Measurements from ENCODE around the gene MZF1. TPM values are rescaled to one million over a fixed set of nuclear protein-coding genes. Genes with fewer than 3 reads are reported as not detected.

MZF1 gene
- total RNA-seq, 1 experiment from 2014 or later: 23.8 TPM

DNA sequence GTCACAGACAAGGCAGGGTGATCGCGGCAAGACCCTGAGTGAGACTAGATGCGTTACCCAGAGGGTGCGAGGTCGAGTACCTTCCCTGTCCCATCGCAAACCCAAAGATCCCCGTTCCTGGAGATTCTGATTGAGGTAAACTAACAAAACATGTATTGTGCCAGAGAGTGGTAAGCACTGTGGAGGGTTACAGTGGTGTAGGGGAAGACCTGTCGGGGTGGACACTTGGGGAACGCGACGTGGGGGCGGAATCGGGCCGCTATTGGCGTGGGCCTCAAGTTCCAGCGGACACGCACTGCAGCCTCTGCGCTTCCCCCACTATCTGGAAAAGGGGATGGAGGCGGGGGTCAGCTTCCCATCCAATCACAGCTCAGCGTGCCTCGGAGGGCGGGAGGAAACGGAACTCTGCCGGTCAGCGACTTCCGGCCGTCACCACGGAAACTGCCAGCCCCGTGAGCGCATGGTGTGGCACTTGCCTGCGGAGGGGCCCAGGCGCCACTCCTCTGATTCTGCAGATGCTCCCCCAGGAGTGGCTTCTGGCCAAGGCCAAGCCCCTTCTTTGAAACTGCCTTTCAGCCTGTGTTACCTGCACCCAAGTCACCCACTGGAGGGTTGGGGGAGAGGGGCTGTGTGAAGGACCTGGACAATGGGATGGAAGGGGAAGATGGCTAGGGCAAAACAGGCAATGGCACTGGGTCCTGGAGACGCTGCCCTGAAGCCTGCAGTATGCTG, 13.7 kb downstream of the MZF1 start:
- Histone ChIP-seq H3K36me3 (peaks cover 31% of the 10 kb centered on the region), H3K4me3 (peak overlapping the region; percentile 86), H3K9me3 (no peaks in the 10 kb centered on the region), H3K27me3 (no peaks in the 10 kb centered on the region)
- peak; percentile 98 for DNase-seq

DNA sequence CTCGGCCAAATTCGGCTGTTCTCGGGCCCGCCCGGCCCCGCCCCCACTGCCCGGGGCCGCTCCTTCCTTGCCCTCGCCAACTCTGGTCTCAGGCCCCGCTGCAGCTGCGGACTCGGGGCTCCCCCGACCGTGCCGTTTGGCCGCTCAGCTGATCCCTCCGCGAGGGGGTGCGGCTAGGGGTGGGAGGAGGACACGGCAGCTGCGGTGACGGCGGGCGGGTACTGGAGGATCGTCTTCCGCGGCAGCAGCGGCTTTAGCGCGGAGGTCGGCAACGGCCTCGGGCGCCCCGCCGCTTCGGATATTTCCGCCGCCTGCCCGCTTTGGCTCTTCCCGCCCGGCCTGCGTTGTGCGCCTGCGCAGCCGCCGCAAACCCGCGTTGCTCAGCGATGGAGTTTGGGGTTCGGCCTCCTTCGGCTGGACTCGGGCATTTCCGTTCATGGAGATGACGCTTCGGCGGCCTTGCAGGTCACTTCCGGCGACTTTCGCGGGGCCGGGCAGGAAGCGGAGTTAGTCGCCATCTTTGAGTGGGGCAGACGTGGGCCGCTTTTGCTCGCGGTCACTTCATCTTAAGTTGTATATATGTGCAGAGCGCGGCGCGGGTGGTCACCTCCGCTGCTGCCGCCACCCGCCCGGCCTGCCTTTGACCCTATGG, 14.4 kb downstream of the MZF1 start:
- peaks cover 36% of the 10 kb centered on the region for H3K36me3 ChIP-seq
- H3K4me3 ChIP-seq: peak overlapping the region; percentile 86
- H3K9me3 ChIP-seq: no peaks in the 10 kb centered on the region
- H3K27me3 ChIP-seq: no peaks in the 10 kb centered on the region
- DNase-seq: peak; percentile 99

DNA sequence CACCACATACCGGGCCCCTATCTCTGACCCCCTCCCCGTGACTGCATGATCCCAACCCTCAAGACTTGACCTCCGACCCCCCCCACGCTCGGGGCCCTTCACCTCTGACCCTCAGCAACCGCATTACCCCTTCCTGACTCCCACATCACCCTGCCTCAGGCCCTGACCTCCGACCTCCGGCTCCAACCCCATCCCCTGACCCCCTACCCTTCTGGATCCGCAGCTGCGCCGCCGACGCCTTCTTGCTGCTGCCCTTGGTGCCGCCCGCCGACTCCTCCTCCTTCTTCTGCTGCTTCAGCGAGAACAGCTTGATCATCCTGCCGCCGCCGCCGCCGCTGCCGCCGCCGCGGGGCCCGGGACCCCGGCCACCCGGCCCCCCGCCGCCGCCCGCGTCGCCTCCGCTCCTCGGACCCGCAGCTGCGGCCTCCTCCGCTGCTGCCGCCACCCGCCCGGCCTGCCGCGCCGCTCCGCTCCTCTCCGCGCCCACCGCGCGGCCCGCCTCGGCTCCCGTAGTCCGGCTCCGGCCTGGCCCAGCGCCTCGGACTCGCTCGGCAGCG, 15.0 kb downstream of the MZF1 start, which contains the start of gene UBE2M:
UBE2M (minus strand) TSS at position 546 of the 557 bp plus-strand sequence; CDS start at position 316, 230 bp downstream.
- Histone ChIP-seq H3K27me3 (no peaks in the 10 kb centered on the region), H3K36me3 (peaks cover 42% of the 10 kb centered on the region), H3K4me3 (peak within 1 kb of the TSS; percentile 89), H3K9me3 (no peaks in the 10 kb centered on the region)
- no peak for DNase-seq

DNA sequence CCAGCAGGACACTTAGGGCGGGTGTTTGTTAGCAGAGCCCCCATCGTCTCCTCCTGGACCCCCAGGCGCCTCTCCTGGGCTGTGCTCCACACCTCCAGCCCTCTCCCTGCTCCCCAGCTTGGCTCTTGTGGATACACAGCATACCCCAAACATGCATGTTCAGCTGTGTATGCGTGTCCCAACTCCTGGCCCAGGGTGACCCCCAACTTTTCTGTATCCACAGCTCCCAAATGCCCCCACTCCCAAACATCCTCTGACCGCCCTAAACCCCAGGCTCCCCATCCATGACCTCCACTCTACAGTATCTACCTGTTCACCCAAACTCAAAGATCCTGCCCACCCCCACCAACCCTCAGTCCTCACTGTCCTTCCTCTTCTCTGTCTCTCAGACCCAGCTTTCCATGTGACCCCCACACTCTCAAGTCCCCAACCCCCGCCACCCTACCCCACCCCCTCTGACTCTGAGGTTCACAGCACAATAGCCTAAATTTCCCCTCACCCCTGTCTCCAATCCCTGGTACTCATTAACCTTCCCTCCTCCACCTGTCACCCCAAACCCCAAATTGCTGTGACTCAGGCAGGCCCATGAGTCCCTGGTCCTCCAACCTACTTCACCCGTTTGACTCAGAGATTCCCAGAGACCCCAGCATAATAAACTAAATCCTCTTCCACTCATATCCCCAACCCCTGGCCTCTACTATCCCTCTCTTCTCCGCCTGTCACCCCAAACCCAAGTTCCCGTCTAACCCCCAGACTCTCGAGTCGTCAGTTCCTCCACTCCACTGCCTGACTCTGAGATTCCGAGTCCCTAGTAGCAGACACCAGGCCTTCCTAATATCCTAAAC, 15.7 kb downstream of the MZF1 start:
- no peaks in the 10 kb centered on the region for H3K27me3 ChIP-seq
- no peak for DNase-seq
- H3K36me3 ChIP-seq: peaks cover 49% of the 10 kb centered on the region
- no peaks in the 10 kb centered on the region for H3K9me3 ChIP-seq
- peak overlapping the region; percentile 89 for H3K4me3 ChIP-seq

DNA sequence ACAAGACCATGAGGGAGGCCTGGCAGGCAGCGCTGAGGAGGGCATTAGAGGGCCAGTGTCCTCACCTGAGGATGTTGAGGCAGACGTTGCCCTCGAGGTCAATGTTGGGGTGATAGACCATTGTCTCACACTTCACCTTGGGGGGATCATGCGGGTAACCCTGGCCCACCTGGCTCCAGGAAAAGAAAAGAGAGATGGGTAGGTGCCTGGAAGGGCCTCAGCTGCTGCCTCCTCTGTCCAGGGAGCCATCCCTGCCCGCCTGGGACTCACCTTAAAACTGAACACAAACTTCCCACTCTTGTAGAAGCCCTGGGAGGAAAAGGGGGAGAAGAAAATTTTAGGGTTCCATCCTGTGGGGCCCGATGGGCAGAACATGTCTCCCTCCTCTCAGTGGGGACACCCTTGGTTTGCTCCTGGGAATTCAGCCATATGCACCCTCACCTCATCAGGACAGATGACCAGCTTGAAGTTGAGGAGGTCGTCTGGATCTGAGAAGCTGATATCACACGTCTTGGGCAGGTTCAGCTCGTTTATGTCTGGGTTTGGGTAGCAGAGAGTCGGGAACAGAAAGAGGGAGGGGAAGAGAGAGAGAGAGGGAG, 16.4 kb downstream of the MZF1 start:
- H3K36me3 ChIP-seq: peaks cover 56% of the 10 kb centered on the region
- no peaks in the 10 kb centered on the region for H3K9me3 ChIP-seq
- no peak for DNase-seq
- peak overlapping the region; percentile 89 for H3K4me3 ChIP-seq
- H3K27me3 ChIP-seq: no peaks in the 10 kb centered on the region

DNA sequence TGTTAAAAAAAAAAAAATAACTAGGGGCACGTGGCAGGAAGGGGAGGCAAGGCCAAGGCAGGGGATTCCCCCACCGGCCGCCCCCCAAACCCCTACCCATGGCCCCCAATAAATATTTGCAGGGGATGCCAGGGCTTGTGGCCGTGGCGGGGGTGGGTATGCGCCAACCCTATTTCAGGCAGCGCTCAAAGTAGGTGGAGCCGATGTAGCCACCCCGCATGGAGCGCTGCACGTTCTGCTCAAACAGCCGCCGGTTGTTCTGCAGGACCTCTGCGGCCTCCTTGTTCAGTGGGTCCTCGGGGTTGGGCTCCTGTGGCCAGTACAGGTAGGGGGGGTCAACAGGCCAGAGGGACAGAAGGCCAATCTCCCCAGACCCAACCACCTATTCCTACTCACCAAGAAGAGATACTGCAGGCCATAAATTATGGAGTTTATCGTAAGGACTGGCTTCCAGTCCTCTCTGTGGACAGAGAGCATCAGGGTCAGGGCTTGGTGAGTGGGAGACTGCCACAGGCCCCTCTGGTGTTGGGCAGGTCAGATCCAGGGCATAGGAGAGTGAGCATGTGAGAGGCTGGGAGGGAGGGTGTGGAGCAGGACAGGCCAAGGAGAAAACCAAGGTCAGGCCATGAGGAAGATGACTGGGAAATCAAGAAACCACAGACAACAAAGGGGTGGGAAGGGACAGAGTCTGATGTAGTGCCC, 17.1 kb downstream of the MZF1 start:
- Histone ChIP-seq H3K9me3 (no peaks in the 10 kb centered on the region), H3K36me3 (peaks cover 63% of the 10 kb centered on the region), H3K27me3 (no peaks in the 10 kb centered on the region), H3K4me3 (no peak overlapping the region)
- DNase-seq: no peak

DNA sequence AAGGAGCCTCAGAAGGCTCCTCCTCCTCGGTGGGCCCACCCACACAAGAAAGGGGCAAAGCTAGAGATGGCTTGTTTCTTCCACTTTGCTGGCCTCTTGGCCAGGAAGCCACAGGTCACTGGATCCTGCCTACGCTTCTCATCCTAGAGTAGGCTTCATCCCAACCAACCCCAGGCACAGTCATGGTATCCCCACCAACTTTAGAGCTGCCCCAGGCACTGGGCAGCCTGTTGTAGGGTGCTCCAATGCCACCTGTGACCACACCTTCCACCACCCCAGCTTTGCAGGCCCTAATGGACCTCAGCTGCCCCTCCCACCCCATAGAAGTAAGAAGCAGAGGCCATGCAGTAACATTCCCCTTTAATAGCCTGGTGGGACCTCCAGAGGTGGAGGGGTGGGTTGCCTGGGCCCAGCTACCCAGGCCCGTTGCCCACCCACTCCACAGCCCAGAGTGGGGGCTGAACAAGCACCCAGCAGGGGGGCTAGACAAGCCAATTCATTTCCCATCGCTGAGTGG, 17.7 kb downstream of the MZF1 start:
- peak overlapping the region; percentile 58 for H3K4me3 ChIP-seq

DNA sequence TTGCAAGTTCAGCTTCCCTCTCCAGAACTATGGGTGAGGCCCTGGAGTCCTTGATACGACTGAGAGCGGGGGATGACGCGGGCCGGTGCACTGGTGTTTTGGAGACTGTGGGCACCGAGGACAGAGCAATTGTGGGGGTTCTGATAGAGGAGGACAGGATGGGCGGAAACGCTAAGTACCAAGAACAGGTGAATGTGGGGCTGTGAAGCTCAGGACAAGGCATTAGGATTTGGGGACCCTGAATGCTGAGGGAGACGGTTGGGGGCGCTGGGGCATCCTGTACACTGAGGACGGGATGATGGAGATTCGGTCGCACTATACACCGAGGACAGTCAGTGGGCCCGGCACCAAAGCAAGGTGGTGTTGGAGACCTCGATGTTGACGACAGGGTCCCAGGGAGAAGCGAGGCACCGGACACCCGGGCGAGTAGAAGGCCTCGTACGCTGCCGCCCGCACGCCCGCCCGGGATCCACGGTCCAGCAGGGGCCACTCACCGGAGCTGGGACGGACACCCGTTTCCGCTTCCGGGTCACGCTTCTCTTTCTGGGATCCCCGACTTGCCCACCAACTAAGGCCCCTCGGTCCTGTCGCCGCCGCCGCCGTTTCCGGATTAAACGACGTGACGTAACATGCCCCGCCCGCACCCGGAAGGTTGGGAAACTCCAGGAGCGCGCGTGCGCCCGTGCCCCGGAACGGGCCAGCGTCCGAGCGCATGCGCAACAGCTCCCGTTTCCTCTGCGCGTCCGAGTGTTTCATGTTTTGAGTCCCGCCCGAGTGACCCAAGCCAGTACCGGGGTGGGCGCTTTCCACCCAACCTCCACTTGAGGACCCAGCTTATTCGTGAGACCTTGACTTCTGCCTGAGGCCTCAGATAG, 18.4 kb downstream of the MZF1 start, which contains the start of gene CHMP2A:
CHMP2A (minus strand) TSS at position 612 of the 875 bp plus-strand sequence. CDS start 893 bp downstream, outside the sequence.
- Histone ChIP-seq H3K27me3 (no peaks in the 10 kb centered on the region), H3K4me3 (peak within 1 kb of the TSS; percentile 58), H3K36me3 (peaks cover 74% of the 10 kb centered on the region), H3K9me3 (no peaks in the 10 kb centered on the region)
- peak; percentile 93 for DNase-seq

More for the DNA sequence above, 17.7 kb downstream of the MZF1 start:
- no peaks in the 10 kb centered on the region for H3K27me3 ChIP-seq
- DNase-seq: no peak
- peaks cover 69% of the 10 kb centered on the region for H3K36me3 ChIP-seq
- H3K9me3 ChIP-seq: no peaks in the 10 kb centered on the region

DNA sequence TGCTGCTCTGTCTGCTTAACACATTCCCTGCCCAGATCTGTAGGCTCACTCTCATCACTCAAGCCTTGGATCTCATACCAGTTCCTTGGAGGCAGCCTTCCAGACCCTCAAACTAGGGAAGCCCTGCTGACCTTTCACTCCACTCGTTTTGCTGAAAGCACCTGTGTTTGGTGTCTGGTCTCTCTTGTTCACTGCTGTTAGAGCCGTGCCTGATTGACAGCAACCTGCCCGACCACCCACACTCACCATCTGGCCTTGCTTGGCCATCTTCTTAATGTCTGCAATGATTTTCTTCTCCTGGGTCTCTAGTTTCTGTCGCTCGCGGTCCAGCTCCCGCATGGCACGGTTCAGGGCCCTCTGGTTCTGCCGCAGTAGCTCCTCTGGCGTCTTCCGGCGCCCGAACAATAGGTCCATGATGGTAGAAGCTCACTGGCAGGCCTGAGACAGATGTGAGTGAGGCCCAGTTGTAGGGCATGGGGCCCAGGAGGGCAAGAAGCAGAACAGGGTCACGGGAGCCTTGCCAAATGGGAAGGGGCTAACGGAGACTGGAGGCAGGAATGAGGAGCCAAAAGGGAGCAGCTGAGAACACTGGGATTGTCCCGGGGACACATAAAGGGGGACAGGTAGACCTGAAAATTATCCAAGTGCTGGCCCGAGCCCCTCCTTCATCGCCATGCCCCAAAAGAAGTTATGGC, 19.2 kb downstream of the MZF1 start:
- no peaks in the 10 kb centered on the region for H3K27me3 ChIP-seq
- no peak for DNase-seq
- H3K36me3 ChIP-seq: peaks cover 80% of the 10 kb centered on the region
- peak overlapping the region; percentile 58 for H3K4me3 ChIP-seq
- no peaks in the 10 kb centered on the region for H3K9me3 ChIP-seq

DNA sequence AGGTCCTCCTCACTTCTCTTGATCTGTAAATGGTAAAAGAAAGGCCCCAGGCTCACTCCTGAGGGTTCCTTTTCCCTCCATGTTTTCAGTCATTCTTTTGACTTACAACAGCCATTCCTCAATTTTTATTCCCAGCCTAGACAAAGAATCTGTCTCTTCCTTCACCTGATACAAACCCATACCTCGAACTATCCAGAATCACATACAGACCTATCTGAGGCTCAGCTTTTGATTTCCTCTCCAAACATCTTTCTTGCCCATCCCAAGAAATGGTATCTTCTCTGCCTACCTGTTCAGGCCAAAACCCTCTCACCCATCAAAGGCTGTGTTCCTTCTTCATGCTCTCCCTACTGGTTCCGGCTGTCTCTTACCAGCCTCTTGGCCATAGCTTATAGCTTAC, 20.5 kb downstream of the MZF1 start:
- no peaks in the 10 kb centered on the region for H3K27me3 ChIP-seq
- no peaks in the 10 kb centered on the region for H3K9me3 ChIP-seq
- peaks cover 93% of the 10 kb centered on the region for H3K36me3 ChIP-seq

DNA sequence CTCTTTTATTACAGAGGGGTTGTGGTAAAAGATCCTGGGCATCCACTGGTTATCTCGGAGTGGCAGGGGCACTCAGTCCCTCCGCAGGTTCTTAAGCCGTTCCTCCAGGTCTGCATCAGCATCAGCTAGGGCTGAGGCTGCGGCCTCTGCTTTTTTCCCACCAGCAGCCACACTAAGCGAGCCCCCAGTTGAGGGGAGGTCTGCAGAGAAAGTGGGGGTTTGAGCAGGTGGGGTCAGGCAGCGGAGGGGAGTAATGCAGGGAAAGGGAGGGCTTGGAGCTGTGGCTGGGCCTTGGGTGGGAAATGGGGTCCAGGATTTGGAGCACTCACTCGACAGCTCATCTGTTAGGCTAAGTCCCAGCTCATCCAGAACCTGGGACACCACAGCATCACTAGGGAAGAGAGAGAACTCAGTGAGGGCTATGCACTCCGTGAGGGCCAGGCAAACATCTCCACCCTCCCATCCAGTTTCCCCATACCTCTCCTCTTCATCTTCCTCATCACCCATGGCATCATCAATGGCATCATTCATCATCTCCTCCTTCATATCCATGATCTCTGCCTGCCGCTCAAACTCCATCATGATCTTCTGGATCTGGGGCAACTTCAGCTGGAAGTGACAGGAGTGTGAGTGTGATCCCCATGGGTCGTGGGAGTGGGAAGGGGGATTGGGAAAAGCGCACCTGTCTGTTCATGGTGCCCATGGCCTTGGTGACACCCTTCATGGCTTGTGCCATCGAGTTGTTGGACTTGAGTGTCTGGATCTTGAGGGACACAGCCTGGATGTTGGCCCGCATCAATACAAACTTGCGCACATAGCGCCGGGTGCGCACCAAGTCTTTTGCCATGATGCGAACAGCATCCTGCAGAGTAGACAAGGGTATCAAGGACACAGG, 21.3 kb downstream of the MZF1 start:
- Histone ChIP-seq H3K9me3 (no peaks in the 10 kb centered on the region), H3K27me3 (no peaks in the 10 kb centered on the region), H3K4me3 (no peak overlapping the region), H3K36me3 (peaks cover 95% of the 10 kb centered on the region)
- no peak for DNase-seq

More for the DNA sequence above, 20.5 kb downstream of the MZF1 start:
- DNase-seq: no peak
- no peak overlapping the region for H3K4me3 ChIP-seq

DNA sequence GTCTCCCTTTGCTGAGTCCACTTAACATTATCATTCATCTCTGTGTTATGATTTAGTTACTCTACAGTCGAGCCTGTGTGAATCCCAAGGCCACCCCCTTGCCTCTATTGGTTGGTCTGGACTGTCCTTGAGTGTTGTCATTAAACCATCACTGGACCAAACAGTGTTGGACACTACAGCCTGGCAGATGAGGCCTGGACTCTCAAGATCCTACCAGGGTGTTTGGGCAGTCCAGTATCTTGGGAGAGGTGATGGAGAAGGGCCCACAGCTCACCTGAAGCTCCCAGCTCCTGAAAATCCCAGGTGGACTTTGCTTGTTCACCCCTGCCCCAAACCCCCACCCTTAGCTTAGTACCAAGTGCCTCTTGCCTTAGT, 22.0 kb downstream of the MZF1 start:
- H3K4me3 ChIP-seq: no peak overlapping the region
- DNase-seq: no peak
- H3K36me3 ChIP-seq: peaks cover 95% of the 10 kb centered on the region
- H3K9me3 ChIP-seq: no peaks in the 10 kb centered on the region
- H3K27me3 ChIP-seq: no peaks in the 10 kb centered on the region

DNA sequence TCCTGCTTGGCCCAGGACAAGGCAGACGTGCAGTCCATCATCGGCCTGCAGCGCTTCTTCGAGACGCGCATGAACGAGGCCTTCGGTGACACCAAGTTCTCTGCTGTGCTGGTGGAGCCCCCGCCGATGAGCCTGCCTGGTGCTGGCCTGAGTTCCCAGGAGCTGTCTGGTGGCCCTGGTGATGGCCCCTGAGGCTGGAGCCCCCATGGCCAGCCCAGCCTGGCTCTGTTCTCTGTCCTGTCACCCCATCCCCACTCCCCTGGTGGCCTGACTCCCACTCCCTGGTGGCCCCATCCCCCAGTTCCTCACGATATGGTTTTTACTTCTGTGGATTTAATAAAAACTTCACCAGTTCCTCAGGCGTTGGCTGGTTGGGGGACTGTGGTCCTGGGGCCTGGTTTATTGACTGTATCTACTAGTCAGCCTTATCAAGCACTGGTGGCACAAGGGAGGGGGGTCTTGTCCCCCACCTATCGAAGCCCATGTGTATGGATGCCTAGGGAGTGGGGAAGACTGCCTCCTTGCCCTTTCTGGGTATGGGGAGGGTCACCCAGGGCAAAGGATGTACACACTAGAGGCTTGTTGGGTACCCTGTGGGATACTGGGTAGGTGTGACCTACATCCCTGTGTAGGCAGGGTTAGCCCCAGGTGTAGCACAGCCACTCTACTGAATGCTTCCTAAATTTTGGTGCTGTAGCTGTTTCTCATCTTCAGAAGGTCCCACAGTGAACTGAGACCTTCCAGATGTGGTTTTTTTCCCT, 22.6 kb downstream of the MZF1 start:
- no peaks in the 10 kb centered on the region for H3K27me3 ChIP-seq
- no peak for DNase-seq
- H3K9me3 ChIP-seq: no peaks in the 10 kb centered on the region
- H3K36me3 ChIP-seq: peaks cover 97% of the 10 kb centered on the region
- H3K4me3 ChIP-seq: no peak overlapping the region

Measured in MG63 (cell line).